ENCODE measurements around the gene SRD5A1.

GRCh38 chr5:6585168-6585567 lies 48.1 kb upstream of the SRD5A1 start:
- TF ChIP-seq POLR2A (IDR thresholded peaks at IDR 0.05) (no peak), CTCF (IDR thresholded peaks at IDR 0.05) (no peak)
